IMR-90 (cell line): ENCODE measurements around the gene NCOA3. TPM values are rescaled to one million over a fixed set of nuclear protein-coding genes. Genes with fewer than 3 reads are reported as not detected.

Source experiments
- ATAC-seq: fragments of 200-7000 bp; cut with Tn5 transposase; 2 replicates; pipeline ENCODE4 v1.9.1; 2020; ENCODE audit warnings: low read depth, mild to moderate bottlenecking, moderate library complexity
- BruUV-seq: library from RNA; stranded (reverse); fragments of 400-500 nt; replicated peaks from 2 replicates; lab custom pipeline; 2021; lab: Mats Ljungman, UMichigan
- CTCF ChIA-PET: fragments of 300-600 bp; formaldehyde crosslinking; extraction: SDS; loops from one replicate; lab custom pipeline; 2021; ENCODE audit warnings: antibody characterized with exemption; lab: Yijun Ruan, JAX
- POLR2A ChIA-PET: fragments of 300-600 bp; sonication (Branson Sonifier 250); formaldehyde crosslinking; loops from one replicate; lab custom pipeline; 2022; ENCODE audit warnings: antibody characterized with exemption; ENCODE audit not compliant: unreplicated experiment; lab: Charles Lee
- DNase-seq: peaks from one replicate; pipeline ENCODE4 v3.0.0; 2013
- H2AFZ ChIP-seq: replicated peaks from 2 replicates; pipeline ENCODE3; 2013; ENCODE audit warnings: low read length, mild to moderate bottlenecking; ENCODE audit not compliant: poor library complexity
- H2AK5ac ChIP-seq: 2 replicates; pipeline ENCODE4 v1.6.1; 2013; ENCODE audit warnings: low read depth, low read length, inconsistent platforms
- H2AK9ac ChIP-seq: replicated peaks from 2 replicates; pipeline ENCODE3; 2013; ENCODE audit warnings: mild to moderate bottlenecking, low read depth, low read length, moderate library complexity; ENCODE audit not compliant: poor library complexity
- H2BK120ac ChIP-seq: 2 replicates; pipeline ENCODE4 v1.6.1; 2013; ENCODE audit warnings: low read depth, low read length, inconsistent platforms
- H2BK15ac ChIP-seq: 3 replicates; pipeline ENCODE4 v1.6.1; 2013; ENCODE audit warnings: low read depth, low read length, inconsistent platforms
- H2BK20ac ChIP-seq: 2 replicates; pipeline ENCODE4 v1.6.1; 2013; ENCODE audit warnings: low read depth, mild to moderate bottlenecking, inconsistent platforms, low read length, moderate library complexity
- H2BK5ac ChIP-seq: 2 replicates; pipeline ENCODE4 v1.6.1; 2013; ENCODE audit warnings: mild to moderate bottlenecking, low read depth, low read length, inconsistent platforms; ENCODE audit not compliant: poor library complexity, severe bottlenecking
- H3K14ac ChIP-seq: replicated peaks from 2 replicates; pipeline ENCODE4 v1.6.1; 2013; ENCODE audit warnings: low read depth, low read length, inconsistent platforms
- H3K18ac ChIP-seq: 2 replicates; pipeline ENCODE4 v1.6.1; 2013; ENCODE audit warnings: low read depth, low read length, control low read depth
- H3K23ac ChIP-seq: 2 replicates; pipeline ENCODE4 v1.6.1; 2013; ENCODE audit warnings: low read depth, low read length, inconsistent platforms
- H3K27ac ChIP-seq: 2 replicates; pipeline ENCODE4 v1.5.1; 2013; ENCODE audit warnings: mild to moderate bottlenecking, control low read depth, low read length; ENCODE audit not compliant: insufficient read depth
- H3K27me3 ChIP-seq: 2 replicates; pipeline ENCODE4 v1.6.1; 2013; ENCODE audit warnings: low read length; ENCODE audit not compliant: control insufficient read depth, insufficient read depth
- H3K36me3 ChIP-seq: 2 replicates; pipeline ENCODE4 v1.6.1; 2013; ENCODE audit warnings: low read length, mixed read lengths; ENCODE audit not compliant: control insufficient read depth, insufficient read depth
- H3K4ac ChIP-seq: 2 replicates; pipeline ENCODE4 v1.6.1; 2013; ENCODE audit warnings: low read depth, low read length, inconsistent platforms
- H3K4me1 ChIP-seq: 2 replicates; pipeline ENCODE4 v1.6.1; 2013; ENCODE audit warnings: low read length, mixed read lengths; ENCODE audit not compliant: control insufficient read depth, insufficient read depth
- H3K4me2 ChIP-seq: 2 replicates; pipeline ENCODE4 v1.6.1; 2013; ENCODE audit warnings: low read depth, mild to moderate bottlenecking, control low read depth, low read length, moderate library complexity
- H3K4me3 ChIP-seq: 2 replicates; pipeline ENCODE4 v1.5.1; 2013; ENCODE audit warnings: low read depth, mild to moderate bottlenecking, control low read depth, low read length, moderate library complexity; ENCODE audit not compliant: insufficient read depth
- H3K56ac ChIP-seq: 2 replicates; pipeline ENCODE4 v1.6.1; 2013; ENCODE audit warnings: low read length, inconsistent platforms; ENCODE audit not compliant: insufficient read depth; ENCODE audit errors: extremely low read depth
- H3K79me1 ChIP-seq, 2 experiments: 2 replicates each; pipeline ENCODE4 v1.6.1; 2013; ENCODE audit warnings: low read length in 2 of 2, inconsistent platforms in 1 of 2, low read depth in 1 of 2
- H3K9ac ChIP-seq: 2 replicates; pipeline ENCODE4 v1.6.1; 2013; ENCODE audit warnings: low read depth, low read length, control low read depth
- H3K9me1 ChIP-seq: 2 replicates; pipeline ENCODE4 v1.6.1; 2013; ENCODE audit warnings: low read length, inconsistent platforms; ENCODE audit not compliant: insufficient read depth
- H3K9me3 ChIP-seq: 2 replicates; pipeline ENCODE4 v1.6.1; 2013; ENCODE audit warnings: low read length; ENCODE audit not compliant: control insufficient read depth, insufficient read depth
- H4K20me1 ChIP-seq: 2 replicates; pipeline ENCODE4 v1.6.1; 2013; ENCODE audit warnings: low read length, inconsistent platforms; ENCODE audit not compliant: insufficient read depth
- H4K5ac ChIP-seq: 2 replicates; pipeline ENCODE4 v1.6.1; 2013; ENCODE audit warnings: mild to moderate bottlenecking, low read depth, low read length, control low read depth
- H4K8ac ChIP-seq, 2 experiments: 2 replicates each; pipeline ENCODE4 v1.6.1; 2013; ENCODE audit warnings: low read depth in 2 of 2, low read length in 2 of 2, control low read depth in 1 of 2, inconsistent platforms in 1 of 2
- H4K91ac ChIP-seq: 2 replicates; pipeline ENCODE4 v1.6.1; 2013; ENCODE audit warnings: low read depth, low read length, inconsistent platforms; ENCODE audit not compliant: insufficient read depth
- BHLHE40 ChIP-seq: fragments of 150-350 bp; IDR thresholded peaks from 2 replicates; pipeline ENCODE4 v1.6.1; 2016; ENCODE audit warnings: mild to moderate bottlenecking, low read depth, low read length
- CEBPB ChIP-seq: IDR thresholded peaks from 2 replicates; pipeline ENCODE4 v1.6.1; 2012; ENCODE audit warnings: low read depth, low read length, improper control_type of control experiment
- CHD1 ChIP-seq: IDR thresholded peaks from 2 replicates; pipeline ENCODE4 v1.6.1; 2012; ENCODE audit warnings: low read depth, low read length, improper control_type of control experiment
- FOS ChIP-seq: fragments of 150-350 bp; IDR thresholded peaks from 2 replicates; pipeline ENCODE4 v1.6.1; 2016; ENCODE audit warnings: low read depth, low read length
- MAFK ChIP-seq: IDR thresholded peaks from 2 replicates; pipeline ENCODE4 v1.6.1; 2012; ENCODE audit warnings: low read depth, low read length, improper control_type of control experiment
- MAZ ChIP-seq: IDR thresholded peaks from 2 replicates; pipeline ENCODE4 v1.6.1; 2012; ENCODE audit warnings: low read depth, mild to moderate bottlenecking, low read length, improper control_type of control experiment, moderate library complexity, borderline replicate concordance
- MXI1 ChIP-seq: IDR thresholded peaks from 2 replicates; pipeline ENCODE4 v1.6.1; 2012; ENCODE audit warnings: low read depth, mild to moderate bottlenecking, low read length, moderate library complexity, borderline replicate concordance
- NFE2L2 ChIP-seq: fragments of 150-350 bp; IDR thresholded peaks from 2 replicates; pipeline ENCODE4 v1.6.1; 2016; ENCODE audit warnings: low read depth, mild to moderate bottlenecking, low read length
- POLR2A ChIP-seq: IDR thresholded peaks from 2 replicates; pipeline ENCODE4 v1.6.1; 2012; ENCODE audit warnings: mild to moderate bottlenecking, low read depth, low read length
- RAD21 ChIP-seq: IDR thresholded peaks from 2 replicates; pipeline ENCODE4 v1.6.1; 2012; ENCODE audit warnings: low read length, improper control_type of control experiment
- RCOR1 ChIP-seq: IDR thresholded peaks from 2 replicates; pipeline ENCODE4 v1.6.1; 2012; ENCODE audit warnings: mild to moderate bottlenecking, low read length, improper control_type of control experiment; ENCODE audit not compliant: insufficient replicate concordance
- RFX5 ChIP-seq: IDR thresholded peaks from 2 replicates; pipeline ENCODE4 v1.8.0; 2012; ENCODE audit warnings: low read depth, mild to moderate bottlenecking, low read length, moderate library complexity
- SMC3 ChIP-seq: fragments of 150-350 bp; IDR thresholded peaks from 2 replicates; pipeline ENCODE4 v1.6.1; 2016; ENCODE audit warnings: low read depth, mild to moderate bottlenecking, antibody characterized with exemption, low read length, moderate library complexity
- WGBS, 2 experiments: methylation state at CpG; one replicate each; pipeline versions ENCODE4 v1.1.5 to v1.1.7; 2013; ENCODE audit warnings: missing lambda C conversion rate in 2 of 2; ENCODE audit not compliant: insufficient read length in 1 of 2; ENCODE audit errors: extremely low coverage in 2 of 2; 5-methylcytosine and 5-hydroxymethylcytosine counted together
- dilution Hi-C: fragments of 300-500 bp; cut with HindIII; formaldehyde crosslinking; loops from one replicate; pipeline ENCODE4 v1.14.3; 2018; ENCODE audit warnings: low sequenced_read_pairs; ENCODE audit not compliant: unreplicated experiment
- in situ Hi-C: fragments of 300-500 bp; cut with MboI; formaldehyde crosslinking; loops from 3 replicates; pipeline ENCODE4 v1.14.3; 2019; ENCODE audit warnings: low sequenced_read_pairs, inconsistent platforms, mixed read lengths
- intact Hi-C: fragments of 100-400 bp; cut with micrococcal nuclease; formaldehyde crosslinking; loops from 2 replicates; pipeline ENCODE4 v1.10.0; 2022
- polyA plus RNA-seq, 3 experiments: library from polyadenylated mRNA; depleted of rRNA; stranded (reverse); fragments of >200 nt; gene quantifications; 2 replicates each; pipeline ENCODE4 v1.2.3, GENCODE V29; 2012; ENCODE audit warnings: low replicate concordance in 1 of 3
- total RNA-seq: library from RNA; depleted of rRNA; stranded (reverse); fragments of >200 nt; gene quantifications from 2 replicates; pipeline ENCODE4 v1.2.3, GENCODE V29; 2012
- TF ChIP-seq, protein P1 (sequence below): fragments of 150-350 bp; IDR thresholded peaks from 2 replicates; pipeline ENCODE4 v1.6.1; 2017; ENCODE audit warnings: mild to moderate bottlenecking, antibody characterized with exemption, low read length, low read depth
- TF ChIP-seq, protein P2 (sequence below): conservative IDR thresholded peaks from 2 replicates; pipeline ENCODE4 v1.5.1; 2012; ENCODE audit warnings: mild to moderate bottlenecking, low read depth, low read length, improper control_type of control experiment
- TF ChIP-seq, protein P3 (sequence below): fragments of 150-350 bp; IDR thresholded peaks from 2 replicates; pipeline ENCODE4 v1.6.1; 2016; ENCODE audit warnings: low read depth, mild to moderate bottlenecking, low read length, moderate library complexity, borderline replicate concordance

Gene NCOA3
- total and polyA plus RNA-seq, 2 of the 4 experiments (the other 2 are of a cell fraction): 8.8 to 29.0 TPM

DNA sequence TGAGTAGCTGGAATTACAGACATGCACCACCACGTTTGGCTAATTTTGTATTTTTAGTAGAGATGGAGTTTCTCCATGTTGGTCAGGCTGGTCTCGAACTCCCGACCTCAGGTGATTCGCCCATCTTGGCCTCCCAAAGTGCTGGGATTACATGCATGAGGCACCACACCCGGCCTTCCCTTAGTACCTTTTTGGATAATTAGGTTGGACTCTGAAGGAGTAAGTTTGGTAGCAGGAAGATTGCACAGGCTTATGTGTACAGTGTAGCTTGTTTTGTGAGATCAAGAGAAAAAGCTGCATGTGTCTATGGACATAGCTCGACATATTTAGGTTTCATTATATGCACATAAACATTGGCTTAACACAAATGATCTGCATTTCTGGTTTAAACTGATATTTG lies 116.8 kb downstream of the NCOA3 start:
- Histone ChIP-seq H3K9ac (no peak overlapping the region), H4K5ac (no peak overlapping the region), H3K36me3 (peaks cover under 1% of the 10 kb centered on the region; the same call in 1 of the 2 replicates), H4K8ac (no peak overlapping the region), H3K27me3 (no peaks in the 10 kb centered on the region), H3K4me2 (no peak overlapping the region), H4K20me1 (no peaks in the 10 kb centered on the region; the same call in 1 of the 2 replicates), H2AFZ (no peak overlapping the region), H2AK5ac (no peak overlapping the region; the same call in 1 of the 2 replicates), H3K4me1 (no peaks in the 10 kb centered on the region), H3K4me3 (no peak overlapping the region), H3K27ac (no peak overlapping the region), H3K18ac (no peak overlapping the region), H2BK5ac (no peak overlapping the region), H3K4ac (no peak overlapping the region), H3K9me3 (no peaks in the 10 kb centered on the region), H4K91ac (no peak overlapping the region), H2AK9ac (no peak overlapping the region), H3K56ac (no peak overlapping the region), H3K9me1 (peaks cover 3% of the 10 kb centered on the region; the same call in 1 of the 2 replicates), H2BK15ac (no peak overlapping the region), H2BK120ac (no peak overlapping the region), H3K23ac (no peak overlapping the region), H2BK20ac (no peak overlapping the region), H3K14ac (no peak overlapping the region), H3K79me1 (peaks cover 13 to 22% of the 10 kb centered on the region in 2 experiments; a peak in 3 of 4 replicates)
- intact Hi-C loops: no loop called here
- BruUV-seq: no TSS peak
- POLR2A ChIA-PET: no interaction called here
- ATAC-seq (no peak), DNase-seq (no peak)
- CTCF ChIA-PET: interaction anchor here (1.2 kb wide), 1 partner anchor 345 kb away, joined by 3 read pairs; no protein-coding TSS in a partner anchor
- in situ Hi-C loops: no loop called here
- WGBS, 2 experiments: no CpG with 5 or more reads among the region's 6 CpGs
- TF ChIP-seq RCOR1: no peak
- TF ChIP-seq, protein P1, sequence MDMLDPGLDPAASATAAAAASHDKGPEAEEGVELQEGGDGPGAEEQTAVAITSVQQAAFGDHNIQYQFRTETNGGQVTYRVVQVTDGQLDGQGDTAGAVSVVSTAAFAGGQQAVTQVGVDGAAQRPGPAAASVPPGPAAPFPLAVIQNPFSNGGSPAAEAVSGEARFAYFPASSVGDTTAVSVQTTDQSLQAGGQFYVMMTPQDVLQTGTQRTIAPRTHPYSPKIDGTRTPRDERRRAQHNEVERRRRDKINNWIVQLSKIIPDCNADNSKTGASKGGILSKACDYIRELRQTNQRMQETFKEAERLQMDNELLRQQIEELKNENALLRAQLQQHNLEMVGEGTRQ: no peak
- no peak for TF ChIP-seq POLR2A
- TF ChIP-seq, protein P2, sequence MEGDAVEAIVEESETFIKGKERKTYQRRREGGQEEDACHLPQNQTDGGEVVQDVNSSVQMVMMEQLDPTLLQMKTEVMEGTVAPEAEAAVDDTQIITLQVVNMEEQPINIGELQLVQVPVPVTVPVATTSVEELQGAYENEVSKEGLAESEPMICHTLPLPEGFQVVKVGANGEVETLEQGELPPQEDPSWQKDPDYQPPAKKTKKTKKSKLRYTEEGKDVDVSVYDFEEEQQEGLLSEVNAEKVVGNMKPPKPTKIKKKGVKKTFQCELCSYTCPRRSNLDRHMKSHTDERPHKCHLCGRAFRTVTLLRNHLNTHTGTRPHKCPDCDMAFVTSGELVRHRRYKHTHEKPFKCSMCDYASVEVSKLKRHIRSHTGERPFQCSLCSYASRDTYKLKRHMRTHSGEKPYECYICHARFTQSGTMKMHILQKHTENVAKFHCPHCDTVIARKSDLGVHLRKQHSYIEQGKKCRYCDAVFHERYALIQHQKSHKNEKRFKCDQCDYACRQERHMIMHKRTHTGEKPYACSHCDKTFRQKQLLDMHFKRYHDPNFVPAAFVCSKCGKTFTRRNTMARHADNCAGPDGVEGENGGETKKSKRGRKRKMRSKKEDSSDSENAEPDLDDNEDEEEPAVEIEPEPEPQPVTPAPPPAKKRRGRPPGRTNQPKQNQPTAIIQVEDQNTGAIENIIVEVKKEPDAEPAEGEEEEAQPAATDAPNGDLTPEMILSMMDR: no peak
- no peak for TF ChIP-seq CEBPB
- TF ChIP-seq, protein P3, sequence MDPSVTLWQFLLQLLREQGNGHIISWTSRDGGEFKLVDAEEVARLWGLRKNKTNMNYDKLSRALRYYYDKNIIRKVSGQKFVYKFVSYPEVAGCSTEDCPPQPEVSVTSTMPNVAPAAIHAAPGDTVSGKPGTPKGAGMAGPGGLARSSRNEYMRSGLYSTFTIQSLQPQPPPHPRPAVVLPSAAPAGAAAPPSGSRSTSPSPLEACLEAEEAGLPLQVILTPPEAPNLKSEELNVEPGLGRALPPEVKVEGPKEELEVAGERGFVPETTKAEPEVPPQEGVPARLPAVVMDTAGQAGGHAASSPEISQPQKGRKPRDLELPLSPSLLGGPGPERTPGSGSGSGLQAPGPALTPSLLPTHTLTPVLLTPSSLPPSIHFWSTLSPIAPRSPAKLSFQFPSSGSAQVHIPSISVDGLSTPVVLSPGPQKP: no peak
- TF ChIP-seq BHLHE40: no peak
- TF ChIP-seq RFX5: no peak
- no peak for TF ChIP-seq FOS
- no peak for TF ChIP-seq RAD21
- no peak for TF ChIP-seq MAFK
- TF ChIP-seq SMC3: no peak
- TF ChIP-seq NFE2L2: no peak
- no peak for TF ChIP-seq MAZ
- TF ChIP-seq CHD1: no peak
- TF ChIP-seq MXI1: no peak
- dilution Hi-C loops: no loop called here
